IMR-90 (cell line): Measurements from ENCODE around the gene CCDC148. TPM values are rescaled to one million over a fixed set of nuclear protein-coding genes. Genes with fewer than 3 reads are reported as not detected.

ENCODE experiments used
- ATAC-seq: fragments of 200-7000 bp; cut with Tn5 transposase; 2 replicates; pipeline ENCODE4 v1.9.1; 2020; ENCODE audit warnings: low read depth, mild to moderate bottlenecking, moderate library complexity
- BruUV-seq: library from RNA; stranded (reverse); fragments of 400-500 nt; replicated peaks from 2 replicates; lab custom pipeline; 2021; lab: Mats Ljungman, UMichigan
- CTCF ChIA-PET: fragments of 300-600 bp; formaldehyde crosslinking; extraction: SDS; loops from one replicate; lab custom pipeline; 2021; ENCODE audit warnings: antibody characterized with exemption; lab: Yijun Ruan, JAX
- POLR2A ChIA-PET: fragments of 300-600 bp; sonication (Branson Sonifier 250); formaldehyde crosslinking; loops from one replicate; lab custom pipeline; 2022; ENCODE audit warnings: antibody characterized with exemption; ENCODE audit not compliant: unreplicated experiment; lab: Charles Lee
- DNase-seq: peaks from one replicate; pipeline ENCODE4 v3.0.0; 2013
- H2AFZ ChIP-seq: replicated peaks from 2 replicates; pipeline ENCODE3; 2013; ENCODE audit warnings: low read length, mild to moderate bottlenecking; ENCODE audit not compliant: poor library complexity
- H2AK5ac ChIP-seq: 2 replicates; pipeline ENCODE4 v1.6.1; 2013; ENCODE audit warnings: low read depth, low read length, inconsistent platforms
- H2AK9ac ChIP-seq: replicated peaks from 2 replicates; pipeline ENCODE3; 2013; ENCODE audit warnings: mild to moderate bottlenecking, low read depth, low read length, moderate library complexity; ENCODE audit not compliant: poor library complexity
- H2BK120ac ChIP-seq: 2 replicates; pipeline ENCODE4 v1.6.1; 2013; ENCODE audit warnings: low read depth, low read length, inconsistent platforms
- H2BK15ac ChIP-seq: 3 replicates; pipeline ENCODE4 v1.6.1; 2013; ENCODE audit warnings: low read depth, low read length, inconsistent platforms
- H2BK20ac ChIP-seq: 2 replicates; pipeline ENCODE4 v1.6.1; 2013; ENCODE audit warnings: low read depth, mild to moderate bottlenecking, inconsistent platforms, low read length, moderate library complexity
- H2BK5ac ChIP-seq: 2 replicates; pipeline ENCODE4 v1.6.1; 2013; ENCODE audit warnings: mild to moderate bottlenecking, low read depth, low read length, inconsistent platforms; ENCODE audit not compliant: poor library complexity, severe bottlenecking
- H3K14ac ChIP-seq: replicated peaks from 2 replicates; pipeline ENCODE4 v1.6.1; 2013; ENCODE audit warnings: low read depth, low read length, inconsistent platforms
- H3K18ac ChIP-seq: 2 replicates; pipeline ENCODE4 v1.6.1; 2013; ENCODE audit warnings: low read depth, low read length, control low read depth
- H3K23ac ChIP-seq: 2 replicates; pipeline ENCODE4 v1.6.1; 2013; ENCODE audit warnings: low read depth, low read length, inconsistent platforms
- H3K27ac ChIP-seq: 2 replicates; pipeline ENCODE4 v1.5.1; 2013; ENCODE audit warnings: mild to moderate bottlenecking, control low read depth, low read length; ENCODE audit not compliant: insufficient read depth
- H3K27me3 ChIP-seq: 2 replicates; pipeline ENCODE4 v1.6.1; 2013; ENCODE audit warnings: low read length; ENCODE audit not compliant: control insufficient read depth, insufficient read depth
- H3K36me3 ChIP-seq: 2 replicates; pipeline ENCODE4 v1.6.1; 2013; ENCODE audit warnings: low read length, mixed read lengths; ENCODE audit not compliant: control insufficient read depth, insufficient read depth
- H3K4ac ChIP-seq: 2 replicates; pipeline ENCODE4 v1.6.1; 2013; ENCODE audit warnings: low read depth, low read length, inconsistent platforms
- H3K4me1 ChIP-seq: 2 replicates; pipeline ENCODE4 v1.6.1; 2013; ENCODE audit warnings: low read length, mixed read lengths; ENCODE audit not compliant: control insufficient read depth, insufficient read depth
- H3K4me2 ChIP-seq: 2 replicates; pipeline ENCODE4 v1.6.1; 2013; ENCODE audit warnings: low read depth, mild to moderate bottlenecking, control low read depth, low read length, moderate library complexity
- H3K4me3 ChIP-seq: 2 replicates; pipeline ENCODE4 v1.5.1; 2013; ENCODE audit warnings: low read depth, mild to moderate bottlenecking, control low read depth, low read length, moderate library complexity; ENCODE audit not compliant: insufficient read depth
- H3K56ac ChIP-seq: 2 replicates; pipeline ENCODE4 v1.6.1; 2013; ENCODE audit warnings: low read length, inconsistent platforms; ENCODE audit not compliant: insufficient read depth; ENCODE audit errors: extremely low read depth
- H3K79me1 ChIP-seq, 2 experiments: 2 replicates each; pipeline ENCODE4 v1.6.1; 2013; ENCODE audit warnings: low read length in 2 of 2, inconsistent platforms in 1 of 2, low read depth in 1 of 2
- H3K9ac ChIP-seq: 2 replicates; pipeline ENCODE4 v1.6.1; 2013; ENCODE audit warnings: low read depth, low read length, control low read depth
- H3K9me1 ChIP-seq: 2 replicates; pipeline ENCODE4 v1.6.1; 2013; ENCODE audit warnings: low read length, inconsistent platforms; ENCODE audit not compliant: insufficient read depth
- H3K9me3 ChIP-seq: 2 replicates; pipeline ENCODE4 v1.6.1; 2013; ENCODE audit warnings: low read length; ENCODE audit not compliant: control insufficient read depth, insufficient read depth
- H4K20me1 ChIP-seq: 2 replicates; pipeline ENCODE4 v1.6.1; 2013; ENCODE audit warnings: low read length, inconsistent platforms; ENCODE audit not compliant: insufficient read depth
- H4K5ac ChIP-seq: 2 replicates; pipeline ENCODE4 v1.6.1; 2013; ENCODE audit warnings: mild to moderate bottlenecking, low read depth, low read length, control low read depth
- H4K8ac ChIP-seq, 2 experiments: 2 replicates each; pipeline ENCODE4 v1.6.1; 2013; ENCODE audit warnings: low read depth in 2 of 2, low read length in 2 of 2, control low read depth in 1 of 2, inconsistent platforms in 1 of 2
- H4K91ac ChIP-seq: 2 replicates; pipeline ENCODE4 v1.6.1; 2013; ENCODE audit warnings: low read depth, low read length, inconsistent platforms; ENCODE audit not compliant: insufficient read depth
- MAFK ChIP-seq: IDR thresholded peaks from 2 replicates; pipeline ENCODE4 v1.6.1; 2012; ENCODE audit warnings: low read depth, low read length, improper control_type of control experiment
- WGBS, 2 experiments: methylation state at CpG; one replicate each; pipeline versions ENCODE4 v1.1.5 to v1.1.7; 2013; ENCODE audit warnings: missing lambda C conversion rate in 2 of 2; ENCODE audit not compliant: insufficient read length in 1 of 2; ENCODE audit errors: extremely low coverage in 2 of 2; 5-methylcytosine and 5-hydroxymethylcytosine counted together
- dilution Hi-C: fragments of 300-500 bp; cut with HindIII; formaldehyde crosslinking; loops from one replicate; pipeline ENCODE4 v1.14.3; 2018; ENCODE audit warnings: low sequenced_read_pairs; ENCODE audit not compliant: unreplicated experiment
- in situ Hi-C: fragments of 300-500 bp; cut with MboI; formaldehyde crosslinking; loops from 3 replicates; pipeline ENCODE4 v1.14.3; 2019; ENCODE audit warnings: low sequenced_read_pairs, inconsistent platforms, mixed read lengths
- intact Hi-C: fragments of 100-400 bp; cut with micrococcal nuclease; formaldehyde crosslinking; loops from 2 replicates; pipeline ENCODE4 v1.10.0; 2022
- polyA plus RNA-seq, 3 experiments: library from polyadenylated mRNA; depleted of rRNA; stranded (reverse); fragments of >200 nt; gene quantifications; 2 replicates each; pipeline ENCODE4 v1.2.3, GENCODE V29; 2012; ENCODE audit warnings: low replicate concordance in 1 of 3
- total RNA-seq: library from RNA; depleted of rRNA; stranded (reverse); fragments of >200 nt; gene quantifications from 2 replicates; pipeline ENCODE4 v1.2.3, GENCODE V29; 2012

The CCDC148 gene
- total and polyA plus RNA-seq, 2 of the 4 experiments (the other 2 are of a cell fraction): 0.18 to 0.31 TPM

DNA sequence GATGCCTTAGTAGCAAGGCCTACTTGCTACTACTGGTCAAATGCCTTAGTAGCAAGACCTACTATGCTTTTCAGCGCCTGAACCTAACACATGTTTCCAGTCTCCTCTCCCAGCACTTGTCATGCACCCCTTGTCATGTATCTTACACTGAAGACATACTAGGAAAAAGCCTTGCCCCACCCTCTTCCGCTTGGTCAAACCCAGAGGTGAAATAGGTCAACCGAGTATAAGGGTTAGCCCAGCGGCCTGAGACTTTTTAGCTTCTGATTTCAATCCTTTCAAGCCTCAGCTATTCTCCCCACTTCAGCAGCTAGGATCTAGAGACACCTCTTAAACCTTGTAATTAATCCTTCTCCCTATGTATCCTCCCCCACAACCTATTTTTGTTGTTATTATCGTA is 281.6 kb downstream of the CCDC148 start:
- Histone ChIP-seq H3K9me3 (no peaks in the 10 kb centered on the region), H3K27me3 (no peaks in the 10 kb centered on the region; the same call in 1 of the 2 replicates), H3K27ac (no peak overlapping the region), H4K5ac (no peak overlapping the region), H3K9me1 (no peaks in the 10 kb centered on the region), H2AK9ac (no peak overlapping the region), H4K20me1 (no peaks in the 10 kb centered on the region), H2BK20ac (no peak overlapping the region), H3K4me3 (no peak overlapping the region), H3K23ac (no peak overlapping the region), H2BK15ac (no peak overlapping the region), H3K79me1 (no peaks in the 10 kb centered on the region), H4K91ac (no peak overlapping the region), H3K9ac (no peak overlapping the region), H3K56ac (no peak overlapping the region), H3K4me1 (no peaks in the 10 kb centered on the region), H4K8ac (no peak overlapping the region), H3K36me3 (no peaks in the 10 kb centered on the region), H3K14ac (no peak overlapping the region), H2BK5ac (no peak overlapping the region), H2AK5ac (no peak overlapping the region), H3K18ac (no peak overlapping the region), H3K4me2 (no peak overlapping the region), H2BK120ac (no peak overlapping the region), H3K4ac (no peak overlapping the region), H2AFZ (no peak overlapping the region)
- CTCF ChIA-PET: no interaction called here
- no peak for TF ChIP-seq MAFK
- DNase-seq (no peak), ATAC-seq (no peak)
- POLR2A ChIA-PET: no interaction called here
- in situ Hi-C loops: loop anchor here (5.0 kb wide), 1 partner anchor 572 kb away; no protein-coding TSS in a partner anchor
- dilution Hi-C loops: no loop called here
- BruUV-seq: no TSS peak
- intact Hi-C loops: loop anchor here (5.0 kb wide), 1 partner anchor 282 kb away; the partner anchor contains the start of genes CCDC148 and PKP4
- WGBS, 2 experiments: no CpG with 5 or more reads among the region's 5 CpGs
